A375 (cell line): ENCODE measurements around the gene BLOC1S6. TPM values are rescaled to one million over a fixed set of nuclear protein-coding genes. Genes with fewer than 3 reads are reported as not detected.

Experiments used
- small RNA-seq: library from RNA; depleted of rRNA; stranded (forward); fragments of <200 nt; gene quantifications from one replicate; pipeline ENCODE3, GENCODE V24; 2014
- total RNA-seq: library from RNA; depleted of rRNA; stranded (reverse); fragments of >200 nt; shearing (Covaris generic); gene quantifications from 2 replicates; pipeline ENCODE4 v1.2.3, GENCODE V29; 2014; rRNA removed

BLOC1S6 gene
- 35.0 and 35.7 TPM in 2 replicates for total RNA-seq

GRCh38 chr15:45587095-45587862 lies at the start of gene BLOC1S6:
TSS of gene BLOC1S6 (plus strand) at chr15:45587379. CDS start at chr15:45587444, 65 bp downstream.

DNA sequence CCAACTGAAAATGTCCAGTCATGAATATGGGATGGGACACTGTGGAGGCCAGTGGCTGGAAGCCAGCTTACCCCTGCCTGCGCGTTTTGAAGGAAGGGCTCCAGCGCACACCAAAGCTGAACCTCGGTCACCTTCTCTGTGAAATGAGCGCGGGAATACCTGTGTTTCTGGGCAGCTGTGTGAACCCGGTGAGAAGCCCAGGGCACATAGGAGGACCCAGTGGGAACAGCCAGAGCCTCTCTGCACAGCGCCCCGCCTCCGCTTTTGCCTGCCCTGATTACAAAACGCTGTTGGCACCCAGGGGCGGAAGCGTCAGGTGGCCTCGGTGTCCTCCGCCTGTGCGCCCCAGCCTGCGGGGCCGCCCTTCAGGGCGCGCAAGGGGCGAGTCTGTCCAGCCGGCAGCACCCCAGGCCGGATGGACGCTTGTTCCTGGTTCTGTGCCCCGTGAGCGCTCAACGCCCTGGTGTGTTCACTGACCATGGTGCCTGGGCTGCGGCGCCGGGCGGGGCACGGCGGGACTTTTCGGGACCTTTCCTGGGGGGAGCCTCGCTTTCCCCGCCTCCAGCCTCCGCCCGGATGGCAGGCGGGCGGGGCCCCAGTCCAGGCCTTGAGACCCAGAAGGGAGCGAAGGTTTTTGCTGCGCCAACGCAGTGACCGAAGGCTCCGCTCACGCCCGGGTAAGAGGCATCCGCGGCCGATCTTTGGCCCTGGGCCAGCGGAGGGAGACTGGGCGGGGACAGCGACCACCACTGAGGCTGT lies 47.4 kb downstream of the BLOC1S6 start, which contains the start of gene SQOR:
Gene SQOR, plus strand, starts transcription at position 598 of the 759 bp plus-strand sequence. CDS start 23,895 bp downstream, outside the sequence.

Small RNA genes within 50 kb of the gene (small RNA-seq; reads per million reads assigned to genes)
- gene DPPA5P2 = not detected
- not detected for gene RF00019

Other genes starting within 250 kb of the BLOC1S6 start
- gene GATM, start 208.8 kb upstream of the BLOC1S6 start, total RNA-seq = 1.3 and 2.5 TPM in 2 replicates
- 1.8 and 3.5 TPM in 2 replicates for gene SLC30A4, start 64.6 kb upstream of the BLOC1S6 start, total RNA-seq
- 1.2 and 2.3 TPM in 2 replicates for gene SQOR, start 47.6 kb downstream of the BLOC1S6 start, total RNA-seq